ENCODE measurements around the gene DLX1. TPM values are rescaled to one million over a fixed set of nuclear protein-coding genes. Genes with fewer than 3 reads are reported as not detected.

DLX1 gene
- total RNA-seq, 2 donors from 2014 or later: 0.17 TPM; not detected in 1

GRCh38 chr2:172094294-172095145, 9.2 kb downstream of the DLX1 start:
- no peak for DNase-seq
- peak; percentile 40 for ATAC-seq
- intact Hi-C loops (cut with DNase I, micrococcal nuclease): no loop called here

- intact Hi-C loops (cut with DNase I, micrococcal nuclease): no loop called here
- peak; percentile 79 for ATAC-seq
- peak; percentile 58 to 64 for DNase-seq
Observed at GRCh38 chr2:172095146-172095904, 10.0 kb downstream of the DLX1 start.

- intact Hi-C loops (cut with DNase I, micrococcal nuclease): no loop called here
- ATAC-seq (no peak), DNase-seq (no peak)
Observed at GRCh38 chr2:172095905-172096625, 10.8 kb downstream of the DLX1 start.

- ATAC-seq: no peak
- intact Hi-C loops (cut with DNase I, micrococcal nuclease): no loop called here
- no peak for DNase-seq
Observed at GRCh38 chr2:172096626-172097547, 11.6 kb downstream of the DLX1 start.

GRCh38 chr2:172097557-172098131, 12.3 kb downstream of the DLX1 start:
- no peak for DNase-seq
- ATAC-seq: no peak
- intact Hi-C loops (cut with DNase I, micrococcal nuclease): no loop called here

- ATAC-seq: no peak
- DNase-seq: no peak
- intact Hi-C loops (cut with DNase I, micrococcal nuclease): no loop called here
Observed at GRCh38 chr2:172098287-172098649, 13.0 kb downstream of the DLX1 start.

- DNase-seq (no peak), ATAC-seq (no peak)
- intact Hi-C loops (cut with DNase I, micrococcal nuclease): no loop called here
Observed at GRCh38 chr2:172098650-172099471, 13.6 kb downstream of the DLX1 start.

- intact Hi-C loops (cut with DNase I, micrococcal nuclease): no loop called here
- ATAC-seq: no peak
- no peak for DNase-seq
Observed at GRCh38 chr2:172099472-172100079, 14.3 kb downstream of the DLX1 start.

- DNase-seq (no peak), ATAC-seq (no peak)
- intact Hi-C loops (cut with DNase I, micrococcal nuclease): no loop called here
Observed at GRCh38 chr2:172100080-172100934, 15.0 kb downstream of the DLX1 start.

GRCh38 chr2:172100935-172101820, 15.9 kb downstream of the DLX1 start:
- intact Hi-C loops (cut with DNase I, micrococcal nuclease): no loop called here
- ATAC-seq (no peak), DNase-seq (no peak)

- ATAC-seq: peak; percentile 29
- DNase-seq: no peak
- intact Hi-C loops (cut with DNase I, micrococcal nuclease): no loop called here
Observed at GRCh38 chr2:172101821-172102390, 16.6 kb downstream of the DLX1 start.

GRCh38 chr2:172102391-172103359, 17.4 kb downstream of the DLX1 start, which contains the start of gene DLX2:
DLX2 (minus strand) TSS chr2:172102900; CDS start chr2:172102538, 362 bp downstream.
- DNase-seq (peak; percentile 87 to 90), ATAC-seq (peak; percentile 88)
- intact Hi-C loops (cut with DNase I, micrococcal nuclease): no loop called here

- peak; percentile 69 for ATAC-seq
- DNase-seq: peak; percentile 77 to 83
- intact Hi-C loops (cut with DNase I, micrococcal nuclease): no loop called here
Observed at GRCh38 chr2:172103471-172104272, 18.4 kb downstream of the DLX1 start.
